GM21737 (cell line): ENCODE measurements around the gene RFWD3.

Experiments used
- ATAC-seq: cut with Tn5 transposase; IDR thresholded peaks from one replicate; pipeline ENCODE4 v1.9.1; 2021; ENCODE audit warnings: mild to moderate bottlenecking, moderate library complexity; ENCODE audit not compliant: unreplicated experiment

The RFWD3 gene

DNA sequence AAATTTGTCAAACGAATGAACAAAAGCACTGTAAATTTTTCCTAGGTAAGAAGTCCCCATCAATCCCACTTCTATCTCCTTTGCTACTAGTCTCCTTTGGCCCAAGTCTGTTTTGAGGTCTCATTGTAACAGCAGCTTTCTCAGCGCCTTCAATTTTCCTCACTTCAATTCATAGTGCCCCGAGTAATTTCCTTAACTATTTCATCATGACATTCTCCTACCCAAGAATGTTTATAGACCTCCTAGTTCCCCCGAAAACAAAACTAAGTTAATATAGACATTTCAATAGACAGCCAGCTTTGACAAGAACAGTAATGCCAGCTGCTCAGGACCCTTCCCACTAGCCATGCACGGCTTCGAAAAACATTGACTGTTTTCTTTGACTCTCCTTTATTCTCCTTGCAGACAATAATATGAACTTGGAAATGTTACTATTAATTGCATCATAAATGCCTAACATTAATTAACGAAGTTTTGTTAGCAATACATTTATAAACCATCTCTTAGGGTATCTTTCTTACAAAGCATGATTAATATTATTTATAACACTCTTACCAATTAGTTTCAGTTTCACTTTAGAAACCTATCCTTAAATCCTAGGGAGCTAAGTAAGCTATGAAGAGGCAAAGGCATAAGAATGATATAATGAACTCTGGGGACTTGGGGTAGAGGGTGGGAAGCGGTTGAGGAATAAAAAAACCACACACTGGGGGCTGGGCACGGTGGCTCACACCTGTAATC is 82.6 kb downstream of the RFWD3 start:
- ATAC-seq: no peak

DNA sequence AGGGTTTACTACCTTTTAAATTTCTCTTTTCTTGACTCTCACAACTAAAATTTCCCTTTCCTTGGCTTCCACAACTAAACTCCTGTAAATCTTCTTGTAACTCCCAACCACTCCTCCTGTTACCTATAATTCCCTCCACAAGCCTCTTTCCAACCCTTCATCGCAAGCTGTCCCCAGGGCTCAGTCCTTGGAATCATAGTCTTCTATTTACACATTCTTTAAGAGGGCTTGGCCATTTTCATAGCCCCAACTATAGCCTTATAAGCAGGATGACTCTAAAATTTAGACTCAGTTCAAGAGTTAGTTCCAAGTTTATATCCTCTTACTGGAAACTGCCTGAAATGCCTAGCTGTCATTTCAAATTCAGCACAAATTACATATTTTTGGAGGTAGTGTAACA is 83.7 kb downstream of the RFWD3 start:
- ATAC-seq: no peak

DNA sequence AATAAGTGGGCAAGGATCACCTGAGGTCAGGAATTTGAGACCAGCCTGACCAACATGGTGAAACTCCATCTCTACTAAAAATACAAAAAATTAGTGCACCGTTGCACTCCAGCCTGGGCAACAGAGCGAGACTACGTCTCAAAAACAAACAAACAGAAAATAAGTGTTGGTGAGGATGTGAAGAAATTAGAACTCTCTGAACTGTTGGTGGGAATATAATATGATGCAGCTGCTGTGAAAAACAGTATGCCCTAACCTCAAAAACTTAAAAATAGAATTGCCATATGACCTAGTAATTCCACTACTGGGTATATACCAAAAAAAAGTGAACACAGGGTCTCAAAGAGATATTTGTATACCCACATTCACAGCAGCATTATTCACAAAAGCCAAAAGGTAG is 85.8 kb downstream of the RFWD3 start:
- no peak for ATAC-seq

DNA sequence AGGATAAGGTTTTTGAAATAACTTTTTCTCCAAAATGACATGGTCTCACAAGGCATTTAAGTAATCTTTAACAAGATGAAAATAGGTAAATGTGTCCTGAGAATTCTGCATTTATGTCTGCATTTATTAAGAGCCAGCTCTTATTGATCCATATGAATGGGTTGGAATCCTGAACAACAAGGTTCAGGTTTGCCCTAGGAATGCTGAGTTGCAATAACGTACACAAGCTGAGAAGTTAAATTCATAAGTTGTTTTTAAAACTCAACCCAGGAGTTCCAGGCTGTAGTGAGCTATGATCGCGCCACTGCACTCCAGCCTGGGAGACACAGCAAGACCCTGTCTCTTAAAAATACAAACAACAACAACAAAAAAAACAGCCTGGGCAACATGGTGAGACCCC is 87.8 kb downstream of the RFWD3 start:
- no peak for ATAC-seq

DNA sequence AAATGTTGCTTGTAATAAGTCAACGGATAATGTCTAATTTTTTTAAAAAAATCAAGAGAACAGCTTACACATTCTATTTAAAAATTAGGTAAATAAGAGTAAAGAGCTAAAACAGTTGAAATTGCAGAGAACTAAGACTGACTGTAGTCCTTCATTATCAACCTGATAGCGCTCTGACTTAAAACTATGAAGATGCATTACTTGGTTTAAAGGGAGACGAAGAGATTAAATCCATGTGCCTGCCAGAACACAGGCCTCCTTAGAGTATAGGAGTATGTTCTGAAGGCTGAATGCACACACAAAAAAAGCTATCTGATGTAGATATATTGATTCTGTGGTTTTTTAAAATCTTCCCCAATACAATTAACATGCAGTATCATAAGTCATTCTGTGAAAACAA is 88.2 kb downstream of the RFWD3 start:
- ATAC-seq: no peak

DNA sequence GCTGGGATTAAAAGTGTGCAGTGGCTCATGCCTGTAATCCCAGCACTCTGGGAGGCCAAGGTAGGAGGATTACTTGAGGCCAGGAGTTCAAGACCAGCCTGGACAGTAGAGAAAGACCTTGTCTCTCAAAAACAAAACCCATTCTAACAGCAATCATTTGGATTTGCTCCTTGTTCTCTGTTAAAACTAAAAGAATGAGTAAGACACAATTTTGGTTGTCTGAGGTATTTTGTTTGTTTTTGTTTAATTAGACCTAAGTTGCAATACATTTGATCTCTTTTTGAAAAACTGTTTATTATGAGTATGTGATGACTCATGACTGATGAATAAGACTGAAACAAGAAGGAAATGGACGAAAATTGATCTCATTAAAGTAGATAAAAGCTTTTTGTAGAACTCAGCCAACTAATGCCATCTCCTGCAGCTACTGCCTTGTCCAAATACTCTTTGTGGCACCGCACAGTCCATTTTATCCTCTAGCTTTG is 88.8 kb downstream of the RFWD3 start:
- no peak for ATAC-seq

DNA sequence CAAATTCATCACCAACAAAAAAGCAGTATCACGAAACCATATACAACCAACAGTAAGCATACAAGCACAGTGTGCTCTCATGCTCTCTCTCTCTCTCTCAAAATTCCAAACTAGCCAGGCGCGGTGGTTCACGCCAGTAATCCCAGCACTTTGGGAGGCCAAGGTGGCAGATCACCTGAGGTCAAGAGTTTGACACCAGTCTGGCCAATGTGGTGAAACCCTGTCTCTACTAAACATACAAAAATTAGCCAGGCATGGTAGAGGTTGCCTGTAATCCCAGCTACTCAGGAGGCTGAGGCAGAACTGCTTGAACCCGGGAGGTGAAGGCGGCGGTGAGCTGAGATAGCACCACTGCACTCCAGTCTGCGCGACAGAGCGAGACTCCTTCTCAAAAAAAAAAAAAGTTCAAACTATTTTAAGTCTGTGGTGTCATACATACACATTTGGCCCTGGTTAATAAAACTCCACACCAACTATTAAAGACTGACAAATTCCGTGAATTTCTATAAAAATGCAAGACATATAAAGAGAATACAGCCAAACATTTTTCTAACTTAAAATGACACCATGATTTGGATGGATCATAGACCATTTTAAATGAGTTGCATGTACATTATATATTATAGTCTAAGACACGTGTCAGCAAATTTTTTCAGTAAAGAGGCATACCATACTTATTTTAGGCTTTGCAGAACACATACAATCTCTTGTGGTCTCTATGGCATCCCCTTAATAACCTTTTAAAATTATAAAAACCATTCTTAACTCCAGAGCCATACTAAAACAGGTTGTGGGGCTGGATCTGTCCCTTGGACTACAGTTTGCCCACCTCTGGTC is 90.7 kb downstream of the RFWD3 start:
- ATAC-seq: no peak

DNA sequence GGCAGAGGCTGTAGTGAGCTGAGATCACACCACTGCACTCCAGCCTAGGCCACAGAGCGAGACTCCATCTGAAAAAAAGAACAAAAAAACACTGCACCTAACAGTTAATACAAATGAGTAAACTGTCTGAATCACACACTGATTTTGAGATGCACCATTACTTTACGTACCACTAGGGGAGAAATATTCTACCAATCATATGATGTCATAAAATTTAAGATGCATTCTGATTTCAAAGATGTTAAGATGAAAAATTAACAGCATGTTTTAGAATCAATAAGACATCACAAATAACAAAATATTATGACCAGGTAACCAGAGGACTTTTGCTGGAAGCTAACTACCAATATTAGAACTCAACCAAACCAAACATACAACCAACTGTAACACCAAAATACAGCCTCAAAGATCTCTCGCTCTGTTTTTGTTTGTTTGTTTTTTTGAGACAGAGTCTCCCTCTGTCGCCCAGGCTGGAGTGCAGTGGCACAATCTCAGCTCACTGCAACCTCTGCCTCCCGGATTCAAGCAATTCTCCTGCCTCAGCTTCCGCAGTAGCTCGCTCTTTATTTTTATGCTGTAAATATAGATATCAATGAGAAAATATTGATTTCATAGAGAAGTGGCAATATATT is 91.4 kb downstream of the RFWD3 start:
- no peak for ATAC-seq

DNA sequence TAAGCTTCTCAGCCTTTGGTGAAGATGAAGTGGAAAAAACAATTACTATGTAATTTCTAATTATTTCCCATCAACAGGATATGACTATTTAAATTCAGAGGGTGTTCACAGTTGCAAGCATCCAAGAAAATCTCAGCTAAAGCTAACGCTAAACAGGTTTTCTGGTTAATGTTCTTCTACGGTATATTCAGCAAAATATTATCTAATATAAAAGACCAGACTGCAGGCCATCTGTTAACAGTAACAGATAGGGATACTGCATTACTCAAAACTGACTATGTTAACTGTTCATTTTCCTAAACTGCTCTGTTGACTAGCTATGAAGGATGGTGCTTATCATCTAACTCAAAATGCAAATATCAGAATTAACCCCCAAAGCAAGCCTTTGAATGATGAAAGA is 92.5 kb downstream of the RFWD3 start:
- no peak for ATAC-seq

DNA sequence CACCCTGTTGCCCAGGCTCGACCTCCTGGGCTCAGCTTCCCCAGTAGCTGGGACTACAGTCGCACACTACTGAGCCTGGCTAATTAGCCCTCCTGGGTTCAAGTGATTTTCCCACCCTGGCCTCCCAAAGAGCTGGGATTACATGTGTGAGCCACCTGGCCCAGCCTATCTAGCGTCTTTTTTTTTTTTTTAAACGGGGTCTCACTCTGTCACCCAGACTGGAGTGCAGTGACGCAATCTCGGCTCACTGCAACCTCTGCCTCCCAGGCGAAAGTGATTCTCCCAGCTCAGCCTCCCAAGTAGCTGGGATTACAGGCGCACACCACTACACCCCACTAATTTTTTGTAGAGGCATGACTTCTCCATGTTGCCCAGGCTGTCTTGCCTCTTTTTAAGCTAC is 93.1 kb downstream of the RFWD3 start:
- no peak for ATAC-seq
